ENCODE results near the gene GAD1.
A peak's percentile ranks its signal among the peaks of the same experiment; 100 is the strongest.

GAD1 gene

GRCh38 chr2:170816504-170817092 is at the start of gene GAD1:
GAD1 (plus strand) TSS chr2:170816887; CDS start chr2:170818592, 1,705 bp downstream.
- DNase-seq: peak; percentile 84 to 91

- peak; percentile 44 to 68 for DNase-seq
Measured at GRCh38 chr2:170770008-170770605, 46.6 kb upstream of the GAD1 start, which contains the start of gene ERICH2. ERICH2 (plus strand) TSS chr2:170770378; CDS start chr2:170770682, 304 bp downstream.

DNA sequence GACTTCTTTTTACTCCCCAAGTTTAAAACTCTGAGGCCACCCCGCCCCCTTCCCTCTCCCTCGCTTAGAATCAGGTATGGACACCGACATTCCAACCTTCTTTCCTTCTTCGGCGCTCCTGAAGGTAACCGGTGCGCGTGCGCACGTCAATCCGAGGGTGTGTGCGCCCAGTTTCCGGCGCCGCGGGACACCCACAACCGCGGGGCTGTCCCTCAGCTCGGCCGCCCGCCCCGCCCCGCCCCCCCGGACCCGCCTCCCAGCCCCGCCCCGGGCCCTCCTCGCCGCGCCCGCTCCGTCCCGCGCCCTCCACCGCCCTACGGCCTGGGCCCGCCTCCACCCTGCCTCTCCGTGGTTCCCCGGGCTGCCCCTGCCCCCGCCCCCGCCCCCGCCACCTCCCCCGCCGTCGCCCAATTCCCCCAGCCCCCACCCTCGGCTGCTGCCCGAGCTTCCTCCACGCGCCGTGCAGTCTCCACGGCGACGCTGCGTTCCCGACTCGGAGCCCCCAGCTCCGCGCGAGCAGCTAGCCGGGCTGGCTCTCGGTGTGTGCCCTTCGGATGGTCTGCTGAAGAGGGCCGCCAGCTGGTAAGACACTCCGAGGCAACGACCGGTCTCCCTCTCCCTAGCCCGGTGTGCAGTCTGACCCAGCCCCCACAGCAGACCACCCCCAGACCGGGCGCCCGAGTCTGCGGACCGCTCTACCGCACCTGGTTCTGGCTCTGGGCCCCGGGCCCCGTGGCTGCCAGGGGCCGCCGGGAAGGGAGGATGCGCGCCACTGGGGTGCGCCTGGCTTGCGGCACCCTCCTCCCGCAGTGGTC is 45.9 kb upstream of the GAD1 start:
- peak; percentile 80 to 85 for DNase-seq

GRCh38 chr2:170771421-170771937 is 45.2 kb upstream of the GAD1 start:
- no peak for DNase-seq

- DNase-seq: no peak
Measured at GRCh38 chr2:170772295-170772694, 44.4 kb upstream of the GAD1 start.

- DNase-seq: no peak
Measured at GRCh38 chr2:170774074-170774473, 42.6 kb upstream of the GAD1 start.

DNA sequence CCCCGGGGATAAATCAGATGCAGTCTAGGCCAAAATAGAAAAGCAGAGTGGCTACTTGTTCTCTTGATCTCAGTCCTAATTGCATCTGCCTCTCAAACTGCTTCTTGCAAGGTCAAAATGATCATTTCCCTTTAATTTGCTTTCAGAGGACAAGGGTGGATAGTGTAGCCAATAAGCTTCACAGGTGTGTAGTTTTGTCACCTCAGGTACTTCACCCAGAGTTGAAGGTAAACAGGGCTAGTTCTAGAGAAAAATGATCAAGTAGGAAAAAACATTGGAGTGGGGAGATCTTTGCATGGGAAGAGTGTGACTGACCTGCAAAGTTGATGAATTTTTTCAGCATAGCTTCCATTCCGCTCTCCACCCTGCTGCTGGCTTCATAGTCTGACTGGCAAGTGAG is 37.8 kb upstream of the GAD1 start:
- no peak for DNase-seq

GRCh38 chr2:170779304-170779703 is 37.4 kb upstream of the GAD1 start:
- no peak for DNase-seq

DNA sequence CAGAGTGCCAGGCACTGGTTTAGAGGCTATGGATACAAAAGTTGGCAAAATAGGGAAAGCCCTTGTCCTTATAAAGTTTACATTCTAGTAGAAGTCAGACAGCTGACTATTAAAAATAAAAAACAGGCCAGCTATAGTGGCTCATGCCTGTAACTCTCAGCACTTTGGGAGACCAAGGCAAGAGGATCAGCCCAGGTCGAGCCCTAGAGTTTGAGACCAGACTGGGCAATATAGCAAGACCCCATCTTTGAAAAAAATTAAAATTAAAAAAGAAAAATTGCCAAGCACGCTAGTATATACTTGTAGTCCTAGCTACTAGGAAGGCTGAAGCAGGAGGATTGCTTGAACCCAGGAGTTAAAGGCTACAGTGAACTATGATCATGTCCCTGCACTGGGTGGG is 34.0 kb upstream of the GAD1 start:
- DNase-seq: no peak

DNA sequence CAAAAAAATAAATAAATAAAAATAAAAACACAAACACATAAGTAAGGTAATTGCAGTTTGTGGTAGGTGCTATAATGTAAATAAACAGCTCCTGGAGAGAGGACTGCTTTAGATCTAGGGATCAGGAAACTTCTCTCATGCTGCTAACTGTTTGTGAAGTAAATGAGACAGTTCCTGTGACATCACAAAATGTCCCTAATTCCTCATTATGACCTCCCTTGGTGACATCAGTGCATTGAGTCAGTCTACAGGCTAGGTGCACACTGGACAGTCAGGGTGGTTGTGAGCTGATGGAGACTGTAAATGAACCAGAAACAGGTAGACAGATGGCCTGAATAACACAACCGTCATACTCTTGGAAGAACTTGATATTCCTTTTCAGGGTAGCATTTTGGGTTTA is 33.1 kb upstream of the GAD1 start:
- DNase-seq: no peak

GRCh38 chr2:170798996-170799395 is 17.7 kb upstream of the GAD1 start:
- no peak for DNase-seq

GRCh38 chr2:170806548-170806947 is 10.1 kb upstream of the GAD1 start:
- no peak for DNase-seq

GRCh38 chr2:170812710-170813600 is 3.7 kb upstream of the GAD1 start:
- DNase-seq: peak; percentile 83 to 89

GRCh38 chr2:170813611-170814532 is 2.8 kb upstream of the GAD1 start:
- peak; percentile 3 to 34 for DNase-seq

- DNase-seq: peak; percentile 58 to 80
Measured at GRCh38 chr2:170814533-170815230, 2.0 kb upstream of the GAD1 start.

DNA sequence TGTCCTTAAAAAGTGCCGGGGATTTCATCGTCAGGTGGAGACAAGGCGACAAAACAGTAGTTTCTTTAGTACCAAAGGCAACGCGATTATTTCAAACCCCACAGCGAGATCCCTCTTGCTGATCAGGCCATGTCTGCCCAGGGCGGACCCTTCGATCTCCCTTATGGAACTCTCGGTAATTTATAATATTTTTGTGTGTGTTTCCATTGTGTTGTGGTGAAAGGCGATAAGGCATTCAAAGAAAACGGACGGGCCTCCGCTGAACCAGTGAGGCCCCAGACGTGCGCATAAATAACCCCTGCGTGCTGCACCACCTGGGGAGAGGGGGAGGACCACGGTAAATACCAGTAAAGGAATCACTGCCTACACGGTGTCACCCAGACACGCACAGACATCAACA is 1.4 kb upstream of the GAD1 start:
- DNase-seq: peak; percentile 60 to 83

- DNase-seq: peak; percentile 84 to 87
Measured at GRCh38 chr2:170815746-170816503, 762 bp upstream of the GAD1 start.

- DNase-seq: peak; percentile 45 to 59
Measured at GRCh38 chr2:170817093-170818035, 677 bp downstream of the GAD1 start.

Data from NCI-H2081 (cell line).